Measurements from ENCODE around the gene FAR2.

- TF ChIP-seq RXRA (IDR thresholded peaks at IDR 0.05) = no peak
- TF ChIP-seq CTCF (IDR thresholded peaks at IDR 0.05; ENCODE audit: low read depth, low read length, missing input control) = no peak
- no peak for TF ChIP-seq ZBTB33 (IDR thresholded peaks at IDR 0.05)
- no peak for TF ChIP-seq SP1 (IDR thresholded peaks at IDR 0.05)
Observed at GRCh38 chr12:29132316-29132715, 16.8 kb upstream of the FAR2 start.
